Cerebellar nuclear complex (tissue), 1 donor: Measurements from ENCODE around the gene SLC2A4.

ENCODE experiments used
- DNase-seq, 2 experiments: peaks; one replicate each; lab custom pipeline; 2025; lab: John Stamatoyannopoulos, UW

Gene SLC2A4

DNA sequence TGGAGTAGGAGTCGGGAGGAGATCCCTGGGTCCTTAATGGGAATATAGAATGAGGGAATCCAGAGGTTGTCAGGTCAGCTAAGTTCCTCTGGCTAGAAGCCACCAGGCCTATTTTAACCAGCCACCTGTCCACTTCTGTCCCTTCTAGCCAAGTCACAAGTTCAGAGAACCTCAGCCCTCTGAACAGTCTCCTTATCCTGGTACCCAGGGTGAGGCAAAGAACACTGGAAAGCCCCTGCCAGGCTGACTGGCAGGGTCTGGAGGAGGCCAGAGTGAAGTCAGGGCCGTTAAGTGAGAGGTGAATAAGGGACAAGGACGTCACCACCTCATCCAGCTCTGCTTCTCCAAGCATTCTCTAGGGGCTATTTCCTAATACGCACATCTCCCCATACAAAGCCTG, 32.7 kb upstream of the SLC2A4 start:
- DNase-seq, result no peak

DNA sequence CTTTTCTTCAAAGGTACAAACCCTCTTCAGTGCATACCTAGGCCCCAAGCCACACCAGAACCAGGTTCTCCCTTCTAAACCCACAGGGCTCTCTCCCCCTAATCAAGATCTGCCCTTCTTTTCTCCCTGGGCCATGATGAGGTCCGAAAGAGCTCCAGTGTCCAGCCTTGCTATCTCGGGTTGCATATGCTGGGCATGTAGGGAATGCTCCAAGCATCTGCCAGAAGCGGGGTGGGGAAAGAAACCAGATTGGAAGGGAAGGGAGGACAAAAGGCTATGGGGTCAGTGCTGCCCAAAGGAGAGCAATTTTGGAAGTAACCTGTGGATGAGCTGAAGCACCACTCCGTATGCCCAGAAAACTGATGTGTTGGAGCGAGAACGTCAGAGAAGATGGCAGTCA, 32.3 kb upstream of the SLC2A4 start:
- DNase-seq, result no peak

DNA sequence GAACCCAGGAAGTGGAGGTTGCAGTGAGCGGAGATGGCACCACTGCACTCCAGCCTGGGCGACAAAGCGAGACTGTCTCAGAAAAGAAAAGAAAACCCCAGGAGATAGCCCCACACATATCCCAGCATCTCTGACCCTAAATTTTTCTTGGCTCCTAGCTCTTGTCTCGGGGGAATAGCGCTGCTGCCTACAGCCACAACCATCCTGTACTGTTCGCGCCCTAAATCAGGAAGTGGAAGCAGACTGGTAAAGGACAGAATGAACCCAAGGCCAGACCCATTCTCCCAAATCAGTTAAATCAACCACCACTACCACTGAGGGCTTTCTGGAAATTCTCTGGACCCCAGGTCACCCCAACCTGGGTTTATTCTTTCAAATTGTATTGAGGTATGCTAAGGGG, 31.7 kb upstream of the SLC2A4 start:
- DNase-seq, result no peak

DNA sequence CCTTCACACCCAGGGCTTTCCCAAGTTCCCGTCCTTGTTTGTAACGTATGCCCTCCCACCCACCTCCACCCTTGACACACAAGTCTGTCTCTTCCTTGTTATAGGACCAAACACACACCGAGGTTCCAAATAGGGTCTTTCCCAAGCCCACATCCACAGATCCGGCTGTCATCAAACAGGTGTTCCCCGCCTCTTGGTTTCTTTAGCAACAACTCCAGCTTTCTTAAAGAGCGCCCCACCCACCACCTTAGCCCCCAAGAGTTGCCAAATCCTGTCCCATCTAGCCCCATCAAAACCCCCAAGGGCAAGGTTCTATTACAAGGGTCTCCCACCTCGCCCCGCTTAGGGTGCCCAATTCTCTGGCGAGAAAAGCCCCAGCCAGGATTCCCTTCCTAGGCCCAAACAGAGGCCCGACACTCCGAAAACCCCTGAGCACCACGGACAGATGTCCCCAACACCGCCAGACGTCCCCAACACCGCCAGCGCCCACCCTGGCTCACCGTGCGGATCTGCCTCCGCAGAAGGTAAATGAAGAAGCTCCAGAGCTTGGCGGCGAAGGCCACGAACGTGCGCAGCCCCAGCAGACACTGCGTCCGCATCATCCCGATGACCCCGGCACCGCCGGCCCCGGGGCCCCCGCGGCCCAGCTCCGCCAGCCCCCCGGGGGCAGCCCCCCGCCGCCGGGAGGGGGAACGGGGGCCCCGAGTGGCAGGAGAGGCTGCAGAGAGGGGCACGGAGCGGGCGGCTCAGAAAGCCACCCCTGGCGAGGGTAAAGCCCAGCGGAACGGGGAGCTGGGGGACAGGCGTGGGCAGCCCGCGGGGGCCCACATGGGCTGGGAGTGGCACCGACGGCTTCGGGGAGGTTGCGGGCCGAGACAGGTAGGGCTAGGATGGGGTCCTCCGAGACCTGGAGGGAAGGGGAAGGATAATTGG, 30.6 kb upstream of the SLC2A4 start:
- DNase-seq, result no peak

DNA sequence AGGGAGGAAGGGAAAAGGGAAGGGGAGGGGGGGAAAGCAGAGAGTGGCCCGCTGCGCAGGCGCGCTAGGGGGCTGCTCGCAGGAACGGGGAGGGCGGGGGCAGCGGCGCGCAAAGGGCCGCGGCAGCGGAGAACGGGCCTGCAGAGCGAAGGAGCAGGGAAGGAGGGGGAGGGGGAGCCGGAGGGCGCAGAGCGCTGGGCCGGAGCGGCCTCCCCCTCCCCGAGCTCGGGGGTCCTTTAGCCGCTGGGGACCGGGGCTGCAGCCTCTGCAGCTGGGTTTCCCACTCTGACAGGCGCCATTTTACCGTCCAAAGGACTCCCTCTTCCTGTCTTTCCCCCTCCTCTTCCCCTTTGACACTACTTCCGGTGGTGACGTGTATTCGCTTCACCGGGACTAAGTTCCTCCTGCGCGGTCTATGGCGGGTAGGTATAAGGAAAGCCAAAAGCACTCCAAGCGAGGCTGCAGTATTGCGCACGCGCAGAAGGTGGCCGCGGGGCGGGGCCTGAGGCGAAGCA, 29.8 kb upstream of the SLC2A4 start, which contains the start of gene CTDNEP1:
Gene CTDNEP1, minus strand, starts transcription at position 74 of the 515 bp plus-strand sequence. CDS start 438 bp downstream, outside the sequence.
- DNase-seq, result peak; percentile 92 to 99

DNA sequence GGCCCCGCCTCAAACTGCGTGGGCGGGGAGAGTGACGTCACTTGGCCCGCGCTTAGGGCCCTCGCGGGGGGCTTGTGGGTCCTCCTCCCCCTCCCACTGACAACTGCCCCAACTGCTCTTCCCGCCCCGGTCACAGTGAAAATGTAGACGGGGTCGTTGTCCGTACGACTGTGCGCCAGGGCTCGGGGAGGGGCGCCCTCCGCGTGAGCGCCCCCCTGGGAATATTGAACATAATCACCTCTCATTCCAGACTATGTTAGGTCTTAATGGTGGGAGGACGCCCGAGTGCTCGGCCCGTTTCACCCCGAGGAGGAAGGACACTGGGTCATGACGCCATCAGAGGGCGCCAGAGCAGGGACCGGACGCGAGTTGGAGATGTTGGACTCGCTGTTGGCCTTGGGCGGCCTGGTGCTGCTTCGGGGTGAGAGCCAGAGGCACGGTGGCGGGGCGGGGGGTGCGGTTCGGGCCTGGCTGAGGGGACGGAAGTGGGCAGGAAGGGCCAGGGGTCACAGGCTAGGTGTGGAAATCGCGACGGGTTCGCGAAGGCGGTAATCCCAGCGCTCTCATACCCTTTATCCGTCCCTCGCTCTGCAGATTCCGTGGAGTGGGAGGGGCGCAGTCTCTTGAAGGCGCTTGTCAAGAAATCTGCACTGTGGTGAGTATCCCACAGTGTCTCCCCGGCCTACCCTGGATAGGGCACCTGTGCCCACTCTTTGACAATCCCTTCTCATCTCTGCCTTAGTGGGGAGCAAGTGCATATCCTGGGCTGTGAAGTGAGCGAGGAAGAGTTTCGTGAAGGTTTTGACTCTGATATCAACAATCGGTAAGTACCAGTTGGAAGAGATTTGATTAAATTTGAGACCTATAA, 29.1 kb upstream of the SLC2A4 start, which contains the start of gene ELP5:
Gene ELP5, plus strand, starts transcription at position 40 of the 868 bp plus-strand sequence. Its CDS starts 336 bp downstream, at position 376.
- peak; percentile 64 to 87 for DNase-seq

DNA sequence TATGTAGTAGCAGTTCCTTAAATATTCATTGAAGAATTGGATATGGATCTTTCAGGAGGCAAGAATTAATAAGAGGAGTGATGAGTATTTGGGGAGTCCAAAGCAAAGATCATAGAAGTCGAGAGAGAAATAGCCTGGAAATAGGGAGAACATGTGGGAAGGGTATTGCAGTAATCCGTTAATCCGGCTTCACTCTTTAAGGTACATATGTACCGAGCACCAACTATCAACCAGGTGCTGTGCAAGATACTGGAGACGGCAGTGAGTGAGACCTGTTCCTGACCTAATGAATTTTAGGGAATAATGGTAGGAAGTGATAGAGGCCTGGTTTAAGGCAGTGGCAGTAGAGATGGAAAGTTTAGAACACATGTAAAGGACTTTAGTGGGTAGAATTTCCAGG, 28.4 kb upstream of the SLC2A4 start:
- DNase-seq, result no peak

DNA sequence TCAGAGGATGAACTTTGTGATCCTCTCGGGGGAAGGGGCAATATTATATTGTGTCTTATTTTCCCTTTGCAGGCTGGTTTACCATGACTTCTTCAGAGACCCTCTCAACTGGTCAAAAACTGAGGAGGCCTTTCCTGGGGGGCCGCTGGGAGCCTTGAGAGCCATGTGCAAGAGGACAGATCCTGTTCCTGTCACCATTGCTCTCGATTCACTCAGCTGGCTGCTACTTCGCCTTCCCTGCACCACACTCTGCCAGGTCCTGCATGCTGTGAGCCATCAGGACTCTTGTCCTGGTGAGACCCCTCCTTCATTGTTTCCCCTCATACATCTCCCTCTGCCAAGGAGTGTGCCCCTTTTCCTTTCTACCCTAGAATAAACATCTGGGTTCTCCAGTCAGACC, 27.0 kb upstream of the SLC2A4 start:
- no peak for DNase-seq

DNA sequence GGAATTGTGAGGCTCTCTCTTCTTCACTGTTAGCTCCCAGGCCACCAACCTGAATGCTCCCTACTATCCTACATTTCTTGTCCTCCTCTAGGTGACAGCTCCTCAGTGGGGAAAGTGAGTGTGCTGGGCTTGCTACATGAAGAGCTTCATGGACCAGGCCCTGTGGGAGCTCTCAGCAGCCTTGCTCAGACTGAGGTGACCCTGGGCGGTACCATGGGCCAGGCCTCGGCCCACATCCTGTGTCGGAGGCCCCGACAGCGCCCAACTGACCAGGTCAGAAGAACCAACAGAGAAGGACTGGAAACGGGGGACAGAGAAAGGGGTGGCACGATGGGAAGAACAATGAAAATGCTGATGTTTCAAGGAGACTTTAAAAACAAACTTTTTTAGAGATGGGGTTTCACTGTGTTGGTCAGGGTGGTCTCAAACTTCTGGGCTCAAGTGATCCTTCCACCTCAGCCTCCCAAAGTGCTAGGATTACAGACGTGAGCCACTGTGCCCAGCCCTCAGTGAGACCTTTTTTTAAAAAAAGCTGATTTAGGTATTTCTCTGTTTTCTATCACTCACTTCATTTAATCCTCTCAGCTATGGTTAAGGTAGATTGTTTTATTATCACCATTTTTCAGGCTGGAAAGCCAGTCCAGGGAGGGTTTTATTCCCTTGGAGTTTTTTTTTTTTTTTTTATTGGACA, 24.6 kb upstream of the SLC2A4 start:
- no peak for DNase-seq

DNA sequence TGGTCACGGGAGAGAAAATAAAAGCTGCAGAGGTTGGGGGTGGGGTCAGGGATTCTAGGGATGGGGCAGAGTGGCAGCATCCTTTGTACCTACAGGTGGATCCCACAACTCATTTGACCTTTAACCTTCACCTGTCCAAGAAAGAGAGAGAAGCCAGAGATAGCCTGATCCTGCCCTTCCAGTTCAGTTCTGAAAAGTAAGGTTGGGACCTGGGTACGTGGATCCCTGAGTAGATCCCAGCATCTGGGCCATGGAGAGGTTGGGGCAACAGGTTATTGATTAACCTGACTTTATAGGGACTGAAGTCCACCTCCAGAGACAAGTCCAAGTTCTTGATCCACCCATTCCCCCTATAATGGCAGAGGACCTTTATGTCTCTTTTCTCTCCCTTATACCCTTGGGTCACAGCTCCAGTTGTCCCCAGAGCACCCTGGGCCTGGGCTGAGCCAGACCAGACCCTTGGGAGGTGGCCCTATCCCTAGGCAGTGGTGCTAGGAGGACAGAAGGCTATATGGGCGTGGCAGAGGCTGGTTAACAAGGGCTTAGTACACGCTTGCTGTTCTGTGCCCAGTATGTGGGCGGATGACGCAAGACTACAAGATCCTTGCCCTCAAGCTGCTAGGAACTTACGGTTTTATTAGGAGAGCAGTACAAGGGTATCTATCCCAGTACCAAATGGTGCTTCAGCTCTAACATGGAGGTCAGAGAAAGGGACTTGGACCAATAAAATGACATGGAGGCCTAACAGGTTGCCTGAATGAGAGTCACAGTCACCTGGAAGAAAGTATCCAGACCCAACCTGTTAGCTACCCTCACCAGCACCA, 22.6 kb upstream of the SLC2A4 start:
- no peak for DNase-seq

DNA sequence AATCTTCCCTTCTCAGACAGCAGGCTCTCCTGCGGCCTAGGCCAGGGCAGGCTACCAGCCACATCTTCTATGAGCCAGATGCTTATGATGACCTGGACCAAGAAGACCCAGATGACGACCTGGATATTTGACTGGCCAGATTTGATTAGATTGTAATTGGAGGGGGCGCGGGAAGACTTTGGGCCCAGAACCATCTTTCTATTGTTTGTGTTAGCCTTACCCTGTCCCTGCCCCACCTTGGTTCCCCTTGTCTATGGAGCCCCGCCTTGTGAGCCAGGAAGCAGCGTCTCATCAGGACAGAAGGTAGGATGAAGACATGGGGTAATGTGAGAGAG, 22.0 kb upstream of the SLC2A4 start:
- no peak for DNase-seq

DNA sequence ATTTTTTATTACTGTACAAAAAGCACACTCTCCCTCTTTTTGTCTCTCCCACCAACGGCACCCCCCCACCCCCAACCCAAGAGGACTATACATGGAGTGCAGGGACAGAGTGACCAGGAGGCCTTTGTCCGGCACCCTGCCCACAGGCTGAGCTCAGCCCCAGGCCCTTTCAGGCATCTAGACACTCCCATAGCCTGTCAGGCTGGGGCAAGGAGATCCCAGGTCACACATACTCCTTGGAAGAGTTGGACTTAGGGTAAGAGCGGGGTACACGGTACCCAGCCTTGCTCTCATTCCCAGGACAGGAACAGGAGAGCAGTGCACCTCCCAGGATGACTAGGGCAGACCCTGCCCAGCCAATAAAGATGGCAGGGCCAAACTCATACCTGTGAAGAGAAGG, 21.4 kb upstream of the SLC2A4 start:
- no peak for DNase-seq

DNA sequence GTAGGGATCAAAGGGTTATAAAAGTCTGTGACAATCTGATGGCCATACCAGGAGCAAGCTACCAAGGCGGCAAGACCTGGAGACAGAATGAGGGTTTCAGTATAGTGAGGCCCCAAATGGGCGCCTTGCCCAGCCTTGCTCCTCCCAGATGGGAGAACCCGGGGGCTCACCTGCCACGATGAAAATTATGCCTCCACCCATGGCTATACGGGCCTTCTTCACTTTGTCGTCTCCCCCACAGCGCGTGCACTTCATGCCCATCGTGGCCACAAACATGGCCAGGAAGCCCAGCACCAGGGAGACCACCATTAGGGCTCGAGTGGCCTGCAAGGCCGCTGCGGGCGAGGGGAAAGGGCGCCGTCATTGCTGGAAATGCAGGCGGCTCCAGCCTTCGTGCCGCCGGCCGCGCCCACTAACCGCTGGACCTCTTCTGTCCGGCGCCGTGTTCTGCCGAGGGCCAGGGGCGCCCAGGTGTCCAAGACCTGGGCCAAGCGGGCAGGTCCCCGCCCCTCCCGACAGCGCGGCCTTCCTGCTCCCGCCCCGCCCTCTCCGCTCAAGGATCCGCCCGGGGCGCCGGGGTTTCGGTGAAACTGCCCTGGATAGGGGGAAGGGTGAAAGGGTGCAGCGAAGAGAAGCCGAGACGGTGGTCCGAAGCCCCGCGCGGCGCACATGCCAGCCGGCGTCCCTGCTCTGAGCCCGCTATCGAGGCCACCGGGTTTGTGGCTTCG, 20.7 kb upstream of the SLC2A4 start:
- DNase-seq, result no peak

DNA sequence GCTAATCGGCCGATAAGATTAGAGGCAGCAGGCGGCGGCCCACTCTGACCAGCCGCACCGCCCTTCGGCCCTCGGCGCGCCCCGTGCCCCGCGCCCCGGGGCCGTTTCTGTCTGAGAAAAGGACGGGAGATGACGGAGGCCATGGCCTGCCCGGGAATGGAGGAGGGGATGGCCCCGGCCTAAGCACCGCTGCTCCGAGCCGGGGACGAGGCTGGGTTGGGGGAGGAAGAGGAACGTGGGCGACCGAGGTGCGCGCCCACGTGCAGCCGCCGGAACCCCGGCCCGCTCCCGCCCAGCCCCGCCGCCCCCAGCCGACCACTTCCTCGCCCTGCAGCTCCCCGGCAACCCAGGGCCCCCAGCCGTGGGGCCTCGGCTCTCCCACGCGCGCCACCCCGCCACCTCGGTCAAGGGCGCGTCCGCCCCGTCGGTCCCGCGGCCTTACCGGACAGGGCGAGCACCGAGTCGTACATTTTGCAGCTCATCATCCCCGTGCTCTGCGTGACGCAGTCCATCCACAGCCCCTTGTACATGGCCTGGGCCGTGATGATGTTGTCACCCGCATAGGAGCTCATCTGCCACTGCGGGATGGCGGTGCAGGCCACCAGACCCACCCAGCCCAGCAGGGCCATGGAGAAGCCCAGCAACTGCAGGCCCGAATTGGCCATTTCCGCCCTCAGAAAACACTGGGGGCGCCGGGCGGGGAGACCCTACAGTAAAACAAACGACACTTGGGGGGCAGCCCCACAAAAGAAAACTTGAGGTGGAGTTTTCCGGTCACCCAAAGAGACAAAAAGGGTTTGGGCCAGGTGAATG, 19.9 kb upstream of the SLC2A4 start:
- no peak for DNase-seq

DNA sequence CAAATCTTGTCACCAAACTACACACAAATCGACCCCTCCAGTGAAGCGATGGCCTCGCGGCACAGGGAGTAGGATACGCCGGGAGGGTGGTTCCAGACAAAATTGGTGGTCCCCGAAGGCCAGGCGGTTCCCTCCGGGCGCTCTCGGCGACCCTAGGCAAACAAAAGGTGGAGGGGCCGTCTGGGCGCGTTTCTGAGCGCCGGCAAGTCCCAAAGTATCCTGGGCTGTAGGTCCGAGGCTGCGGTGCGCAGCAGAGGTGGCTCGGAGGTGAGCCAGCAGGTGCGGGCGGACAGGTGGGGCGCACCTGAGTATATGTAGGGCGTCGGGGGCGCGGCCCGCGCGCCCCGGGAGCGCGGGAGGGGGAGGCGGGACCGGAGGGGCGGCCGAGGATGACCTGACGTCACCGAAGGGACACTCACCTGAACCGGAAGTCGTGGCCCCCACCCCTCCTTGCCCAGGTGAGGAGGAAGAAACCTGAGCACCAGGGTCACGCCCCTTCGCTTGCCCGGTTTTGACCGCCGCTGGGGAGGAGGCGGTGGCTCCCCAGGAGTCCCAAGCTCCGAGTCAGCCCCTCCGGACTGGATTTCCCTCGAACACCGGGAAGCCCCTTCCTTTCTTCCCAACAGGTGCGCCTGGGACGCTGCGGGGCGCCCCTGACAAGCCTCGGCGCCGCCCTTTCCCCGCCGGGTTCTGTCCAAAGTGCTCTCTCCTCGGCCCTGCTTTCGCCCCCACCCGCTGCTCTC, 19.2 kb upstream of the SLC2A4 start, which contains the start of gene CLDN7:
Gene CLDN7, minus strand, starts transcription at position 287 of the 743 bp plus-strand sequence. CDS start 435 bp downstream, outside the sequence.
- DNase-seq, result no peak

DNA sequence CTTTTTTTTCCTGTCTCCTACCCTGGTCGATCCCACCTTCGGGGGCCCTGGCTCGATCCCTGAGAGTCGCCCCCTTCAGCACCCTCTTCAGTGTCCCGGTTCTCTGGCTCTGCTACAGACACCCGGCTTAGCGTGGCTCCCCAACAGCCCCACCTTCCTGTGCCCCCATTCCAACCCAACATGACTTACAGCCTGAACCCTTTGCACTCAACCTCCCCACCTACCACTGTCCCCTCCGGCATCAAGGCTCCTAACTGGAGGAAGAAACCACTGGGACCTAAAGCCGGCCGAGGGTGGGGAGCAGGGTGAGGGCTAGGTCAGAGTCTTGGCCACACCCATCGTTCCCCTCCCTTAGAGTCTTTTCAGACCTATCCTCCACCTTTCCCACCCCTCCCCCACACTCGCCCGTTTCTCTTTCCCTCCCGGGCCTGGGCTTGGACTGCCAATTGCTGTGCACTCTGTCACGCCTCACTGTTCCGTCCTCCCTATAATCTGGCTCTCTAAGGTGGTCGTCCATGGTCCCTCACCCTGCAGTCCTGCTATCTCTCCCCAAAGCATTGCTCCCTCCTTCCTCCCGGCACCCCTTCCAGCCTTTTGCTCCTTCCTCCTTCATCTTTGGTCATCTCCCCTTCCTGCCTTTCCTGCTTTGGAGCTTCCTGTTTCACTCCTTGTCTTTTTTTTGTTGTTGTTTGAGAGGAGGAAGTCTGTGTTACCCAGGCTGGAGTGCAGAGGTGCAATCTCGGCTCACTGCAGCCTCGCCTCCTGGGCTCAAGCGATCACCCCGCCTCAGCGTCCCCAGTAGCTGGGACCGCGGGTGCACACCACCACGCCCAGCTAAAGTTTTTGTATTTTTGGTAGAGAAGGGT, 18.4 kb upstream of the SLC2A4 start:
- no peak for DNase-seq

DNA sequence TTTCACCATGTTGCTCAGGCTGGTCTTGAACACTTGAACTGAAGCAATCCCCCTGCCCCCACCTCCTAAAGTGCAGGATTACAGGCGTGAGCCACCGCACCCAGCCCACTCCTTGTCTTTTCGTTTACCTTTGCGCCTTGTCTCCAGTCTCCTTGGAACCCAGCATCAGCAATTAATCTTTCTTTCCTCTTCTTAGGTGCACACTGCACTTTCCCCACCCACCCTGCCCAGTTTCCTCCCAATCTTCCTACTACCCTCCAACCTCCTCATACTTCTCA, 17.8 kb upstream of the SLC2A4 start:
- no peak for DNase-seq

DNA sequence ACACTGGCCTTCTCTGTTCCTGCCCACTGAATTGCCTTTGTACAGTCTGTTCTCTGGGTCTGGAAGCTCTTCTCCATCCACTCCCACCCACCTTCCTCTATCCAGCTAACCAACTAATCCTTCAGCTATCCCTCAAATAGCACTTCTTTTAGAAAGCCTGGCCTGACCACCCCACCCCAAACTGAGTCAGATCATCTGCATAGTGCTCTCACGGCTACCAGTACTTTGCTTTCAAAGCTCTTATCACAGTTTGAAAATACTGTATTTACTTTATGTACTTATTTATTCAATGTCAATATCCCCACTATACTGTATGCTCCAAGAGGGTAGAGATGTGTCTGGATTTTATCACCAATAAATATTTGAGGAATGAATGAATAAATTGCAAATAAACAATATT, 14.7 kb upstream of the SLC2A4 start:
- DNase-seq, result no peak
